Progenitor cell of endocrine pancreas (in vitro differentiated cells): ENCODE measurements around the gene REXO5. TPM values are rescaled to one million over a fixed set of nuclear protein-coding genes. Genes with fewer than 3 reads are reported as not detected.

Source experiments
- DNase-seq: peaks from one replicate; pipeline ENCODE4 v3.0.0; 2021; ENCODE audit warnings: low spot score; ENCODE audit not compliant: unreplicated experiment
- H3K27ac Mint-ChIP-seq: 2 replicates; pipeline ENCODE4 v1.8.0; 2021; ENCODE audit warnings: mild to moderate bottlenecking, moderate library complexity, mixed read lengths
- H3K27me3 Mint-ChIP-seq: 2 replicates; pipeline ENCODE4 v1.8.0; 2021; ENCODE audit warnings: mixed read lengths
- H3K36me3 Mint-ChIP-seq: 2 replicates; pipeline ENCODE4 v1.8.0; 2022; ENCODE audit warnings: mixed read lengths; ENCODE audit not compliant: insufficient read depth
- H3K4me1 Mint-ChIP-seq: 2 replicates; pipeline ENCODE4 v1.8.0; 2021; ENCODE audit warnings: low read depth, mixed read lengths
- H3K4me3 Mint-ChIP-seq: 2 replicates; pipeline ENCODE4 v1.8.0; 2021; ENCODE audit warnings: low read depth, mild to moderate bottlenecking, moderate library complexity, mixed read lengths
- H3K9me3 Mint-ChIP-seq: 2 replicates; pipeline ENCODE4 v1.8.0; 2021; ENCODE audit warnings: low read depth, mixed read lengths
- total RNA-seq: library from RNA; stranded (reverse); gene quantifications from 2 replicates; pipeline ENCODE4 v1.2.1, GENCODE V29; 2021
- TF ChIP-seq, protein P1 (sequence below): fragments of 200-600 bp; sonication (generic); IDR thresholded peaks from one replicate; pipeline ENCODE4 v1.5.0; 2021; ENCODE audit warnings: antibody characterized with exemption, mild to moderate bottlenecking; ENCODE audit not compliant: unreplicated experiment

Gene REXO5
- total RNA-seq, 1 donor from 2014 or later = 8.0 TPM

DNA sequence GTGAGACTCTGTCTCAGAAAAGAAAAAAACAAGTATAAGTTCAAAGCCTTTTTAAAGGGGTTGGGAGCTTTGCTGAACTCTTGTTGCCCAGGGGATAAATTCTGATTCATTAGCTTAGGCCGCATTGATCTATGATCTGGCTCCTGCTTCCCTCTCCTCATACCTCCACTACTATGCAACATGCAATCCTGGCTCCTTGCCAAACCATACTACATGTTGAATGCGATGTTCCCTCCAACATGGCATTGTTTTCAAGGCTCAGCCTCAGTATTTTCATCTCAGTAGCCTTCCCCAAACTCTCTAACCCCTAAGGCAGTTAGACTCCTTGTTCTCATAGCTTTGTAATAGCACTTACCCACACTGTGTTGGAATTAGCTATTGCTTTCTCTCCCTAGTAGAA lies 6.2 kb downstream of the REXO5 start:
- TF ChIP-seq, protein P1, sequence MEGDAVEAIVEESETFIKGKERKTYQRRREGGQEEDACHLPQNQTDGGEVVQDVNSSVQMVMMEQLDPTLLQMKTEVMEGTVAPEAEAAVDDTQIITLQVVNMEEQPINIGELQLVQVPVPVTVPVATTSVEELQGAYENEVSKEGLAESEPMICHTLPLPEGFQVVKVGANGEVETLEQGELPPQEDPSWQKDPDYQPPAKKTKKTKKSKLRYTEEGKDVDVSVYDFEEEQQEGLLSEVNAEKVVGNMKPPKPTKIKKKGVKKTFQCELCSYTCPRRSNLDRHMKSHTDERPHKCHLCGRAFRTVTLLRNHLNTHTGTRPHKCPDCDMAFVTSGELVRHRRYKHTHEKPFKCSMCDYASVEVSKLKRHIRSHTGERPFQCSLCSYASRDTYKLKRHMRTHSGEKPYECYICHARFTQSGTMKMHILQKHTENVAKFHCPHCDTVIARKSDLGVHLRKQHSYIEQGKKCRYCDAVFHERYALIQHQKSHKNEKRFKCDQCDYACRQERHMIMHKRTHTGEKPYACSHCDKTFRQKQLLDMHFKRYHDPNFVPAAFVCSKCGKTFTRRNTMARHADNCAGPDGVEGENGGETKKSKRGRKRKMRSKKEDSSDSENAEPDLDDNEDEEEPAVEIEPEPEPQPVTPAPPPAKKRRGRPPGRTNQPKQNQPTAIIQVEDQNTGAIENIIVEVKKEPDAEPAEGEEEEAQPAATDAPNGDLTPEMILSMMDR = no peak
- Mint-ChIP-seq H3K4me3 (no peak overlapping the region), H3K9me3 (no peaks in the 10 kb centered on the region), H3K27me3 (no peaks in the 10 kb centered on the region), H3K4me1 (peaks cover 8% of the 10 kb centered on the region), H3K36me3 (peaks cover 2% of the 10 kb centered on the region), H3K27ac (no peak overlapping the region)
- no peak for DNase-seq

DNA sequence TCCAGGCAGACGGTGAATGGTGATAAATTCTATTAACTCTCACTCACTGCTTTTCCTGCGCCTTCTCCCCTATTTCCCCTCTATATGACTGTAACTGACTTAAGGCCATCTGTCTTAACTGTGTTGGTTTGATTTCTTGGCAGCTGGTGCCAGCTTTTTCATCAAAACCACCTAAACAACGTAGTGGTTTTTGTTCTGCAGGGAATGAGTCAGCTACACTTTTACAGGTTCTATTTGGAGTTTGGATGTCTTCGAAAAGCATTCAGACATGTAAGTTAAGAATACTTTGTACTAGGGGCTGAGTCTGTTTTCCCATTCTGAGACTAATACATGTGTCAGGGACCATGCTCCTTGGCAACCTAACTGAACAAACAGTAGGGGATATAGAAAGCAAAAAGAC lies 8.5 kb downstream of the REXO5 start:
- TF ChIP-seq, protein P1 = no peak
- Mint-ChIP-seq H3K36me3 (peaks cover 4% of the 10 kb centered on the region), H3K4me1 (peaks cover 7% of the 10 kb centered on the region), H3K4me3 (no peak overlapping the region), H3K9me3 (no peaks in the 10 kb centered on the region), H3K27ac (peak overlapping the region; percentile 34), H3K27me3 (no peaks in the 10 kb centered on the region)
- no peak for DNase-seq

DNA sequence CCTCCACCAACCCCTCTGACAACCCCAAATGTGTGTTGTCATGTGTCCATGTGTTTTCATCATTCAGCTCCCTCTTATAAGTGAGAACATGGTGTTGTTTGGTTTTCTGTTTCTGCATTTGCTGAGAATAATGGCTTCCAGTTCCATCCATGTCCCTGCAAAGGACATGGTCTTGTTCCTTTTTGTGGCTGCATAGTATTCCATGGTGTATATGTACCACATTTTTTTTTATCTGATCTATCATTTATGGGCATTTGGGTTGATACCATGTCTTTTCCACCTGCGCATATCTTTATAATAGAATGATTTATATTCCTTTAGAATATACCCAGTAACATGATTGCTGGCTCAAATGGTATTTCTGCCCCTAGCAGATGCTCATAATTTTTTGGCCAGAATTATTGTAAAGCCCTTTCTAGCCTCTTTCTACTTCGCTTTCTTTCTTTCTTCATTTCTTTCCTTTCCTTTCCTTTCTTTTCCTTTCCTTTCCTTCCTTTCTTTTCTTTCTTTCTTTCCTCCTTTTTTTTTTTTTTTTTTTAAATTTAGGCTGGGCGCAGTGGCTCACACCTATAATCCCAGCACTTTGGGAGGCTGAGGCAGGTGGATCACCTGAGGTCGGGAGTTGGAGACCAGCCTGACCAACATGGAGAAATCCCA lies 12.7 kb downstream of the REXO5 start:
- TF ChIP-seq, protein P1 = no peak
- Mint-ChIP-seq H3K36me3 (peaks cover 7% of the 10 kb centered on the region), H3K27me3 (no peaks in the 10 kb centered on the region), H3K27ac (no peak overlapping the region), H3K9me3 (no peaks in the 10 kb centered on the region), H3K4me3 (no peak overlapping the region), H3K4me1 (peaks cover 3% of the 10 kb centered on the region)
- no peak for DNase-seq

DNA sequence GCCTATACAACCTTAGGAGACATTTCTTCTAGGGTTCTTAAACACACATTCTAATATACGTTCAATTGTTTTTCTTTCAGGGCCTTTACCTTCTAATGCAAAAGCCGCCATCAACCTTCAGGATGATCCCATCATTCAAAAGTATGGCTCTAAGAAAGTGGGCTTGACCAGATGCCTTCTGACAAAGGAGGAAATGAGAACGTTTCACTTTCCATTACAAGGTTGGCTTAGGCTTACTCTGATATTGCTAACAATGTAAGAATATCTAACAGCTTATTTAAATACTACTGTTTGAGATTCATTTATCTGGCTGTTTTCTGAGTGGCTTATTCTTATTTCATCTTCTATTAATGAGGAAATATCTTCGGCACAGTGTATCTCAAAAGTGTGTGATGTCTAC lies 15.4 kb downstream of the REXO5 start:
- DNase-seq = no peak
- Mint-ChIP-seq H3K36me3 (peaks cover 7% of the 10 kb centered on the region), H3K27ac (no peak overlapping the region), H3K9me3 (no peaks in the 10 kb centered on the region), H3K27me3 (no peaks in the 10 kb centered on the region), H3K4me3 (no peak overlapping the region), H3K4me1 (peaks cover 6% of the 10 kb centered on the region)
- TF ChIP-seq, protein P1 = no peak

DNA sequence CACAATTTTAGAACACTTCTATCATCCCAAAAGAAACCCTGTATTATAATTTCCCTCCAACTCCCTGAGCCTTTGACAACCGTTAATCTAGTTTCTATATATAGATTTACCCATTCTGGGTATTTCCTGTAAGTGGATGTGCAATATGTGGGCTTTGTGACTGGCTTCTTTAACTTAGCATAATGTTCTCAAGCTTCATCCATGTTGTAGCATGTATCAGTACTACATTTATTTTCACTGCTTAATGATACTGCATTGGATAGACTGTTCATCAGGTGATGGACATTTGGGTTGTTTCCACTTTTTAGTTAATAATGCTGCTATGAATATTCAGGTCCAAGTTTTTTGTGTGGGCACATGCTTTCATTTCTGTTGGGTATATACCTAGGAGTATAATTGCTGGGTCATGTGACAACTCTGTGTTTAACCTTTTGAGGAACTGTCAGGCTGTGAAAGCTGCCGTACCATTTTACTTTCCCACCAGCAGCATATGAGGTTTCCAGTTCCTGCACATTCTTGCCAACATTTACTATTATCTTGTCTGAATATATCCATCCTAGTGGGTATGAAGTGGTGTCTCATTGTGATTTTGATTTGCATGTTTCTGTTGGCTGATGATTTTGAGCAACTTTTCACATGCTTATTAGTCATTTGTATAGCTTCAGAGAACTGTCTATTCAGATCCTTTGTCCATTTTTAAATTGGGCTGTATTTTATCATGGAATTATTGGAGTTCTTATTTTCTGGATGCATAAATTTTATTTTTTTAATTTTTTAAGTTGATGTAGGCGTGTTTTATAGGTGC lies 16.4 kb downstream of the REXO5 start:
- no peaks in the 10 kb centered on the region for H3K27me3 Mint-ChIP-seq
- H3K9me3 Mint-ChIP-seq = no peaks in the 10 kb centered on the region
- TF ChIP-seq, protein P1 = no peak
- peaks cover 6% of the 10 kb centered on the region for H3K4me1 Mint-ChIP-seq
- DNase-seq = no peak
- no peak overlapping the region for H3K4me3 Mint-ChIP-seq
- peaks cover 6% of the 10 kb centered on the region for H3K36me3 Mint-ChIP-seq
- H3K27ac Mint-ChIP-seq = no peak overlapping the region
